ENCODE data around the gene PLEKHG3.

DNA sequence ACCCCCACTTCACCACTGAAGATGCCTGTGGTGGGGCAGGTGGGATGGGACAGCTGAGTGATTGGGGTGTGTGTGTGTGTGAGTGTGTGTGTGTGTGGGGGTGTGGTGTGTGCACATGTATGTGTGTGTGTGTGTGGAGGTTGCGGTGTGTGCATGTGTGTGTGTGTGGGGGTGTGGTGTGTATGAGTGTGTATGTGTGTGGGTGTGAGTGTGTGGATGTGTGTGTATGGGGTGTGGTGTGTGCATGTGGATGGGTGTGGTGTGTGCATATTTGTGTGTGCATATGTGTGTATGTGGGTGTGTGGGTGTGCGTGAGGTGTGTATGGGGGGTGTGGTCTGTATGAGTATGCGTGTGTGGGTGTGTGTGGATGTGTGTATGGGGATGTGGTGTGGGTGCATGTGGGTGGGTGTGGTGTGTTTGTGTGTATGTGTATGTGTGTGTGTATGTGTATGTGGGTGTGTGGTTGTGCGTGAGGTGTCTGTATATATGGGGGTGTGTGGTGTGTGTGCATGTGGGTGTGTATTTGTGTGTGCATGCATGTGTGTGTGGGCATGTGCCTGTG is 61.6 kb downstream of the PLEKHG3 start:
- TF ChIP-seq, protein P1, sequence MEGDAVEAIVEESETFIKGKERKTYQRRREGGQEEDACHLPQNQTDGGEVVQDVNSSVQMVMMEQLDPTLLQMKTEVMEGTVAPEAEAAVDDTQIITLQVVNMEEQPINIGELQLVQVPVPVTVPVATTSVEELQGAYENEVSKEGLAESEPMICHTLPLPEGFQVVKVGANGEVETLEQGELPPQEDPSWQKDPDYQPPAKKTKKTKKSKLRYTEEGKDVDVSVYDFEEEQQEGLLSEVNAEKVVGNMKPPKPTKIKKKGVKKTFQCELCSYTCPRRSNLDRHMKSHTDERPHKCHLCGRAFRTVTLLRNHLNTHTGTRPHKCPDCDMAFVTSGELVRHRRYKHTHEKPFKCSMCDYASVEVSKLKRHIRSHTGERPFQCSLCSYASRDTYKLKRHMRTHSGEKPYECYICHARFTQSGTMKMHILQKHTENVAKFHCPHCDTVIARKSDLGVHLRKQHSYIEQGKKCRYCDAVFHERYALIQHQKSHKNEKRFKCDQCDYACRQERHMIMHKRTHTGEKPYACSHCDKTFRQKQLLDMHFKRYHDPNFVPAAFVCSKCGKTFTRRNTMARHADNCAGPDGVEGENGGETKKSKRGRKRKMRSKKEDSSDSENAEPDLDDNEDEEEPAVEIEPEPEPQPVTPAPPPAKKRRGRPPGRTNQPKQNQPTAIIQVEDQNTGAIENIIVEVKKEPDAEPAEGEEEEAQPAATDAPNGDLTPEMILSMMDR (IDR thresholded peaks at IDR 0.05), result no peak
- no peak for TF ChIP-seq POLR2A (IDR thresholded peaks at IDR 0.05)
- TF ChIP-seq POLR2AphosphoS5 (IDR thresholded peaks at IDR 0.05), result no peak
